ENCODE results near the gene TCN2. TPM values are rescaled to one million over a fixed set of nuclear protein-coding genes. Genes with fewer than 3 reads are reported as not detected.

Gene TCN2
- total RNA-seq, 1 experiment from 2014 or later = 2.4 TPM

DNA sequence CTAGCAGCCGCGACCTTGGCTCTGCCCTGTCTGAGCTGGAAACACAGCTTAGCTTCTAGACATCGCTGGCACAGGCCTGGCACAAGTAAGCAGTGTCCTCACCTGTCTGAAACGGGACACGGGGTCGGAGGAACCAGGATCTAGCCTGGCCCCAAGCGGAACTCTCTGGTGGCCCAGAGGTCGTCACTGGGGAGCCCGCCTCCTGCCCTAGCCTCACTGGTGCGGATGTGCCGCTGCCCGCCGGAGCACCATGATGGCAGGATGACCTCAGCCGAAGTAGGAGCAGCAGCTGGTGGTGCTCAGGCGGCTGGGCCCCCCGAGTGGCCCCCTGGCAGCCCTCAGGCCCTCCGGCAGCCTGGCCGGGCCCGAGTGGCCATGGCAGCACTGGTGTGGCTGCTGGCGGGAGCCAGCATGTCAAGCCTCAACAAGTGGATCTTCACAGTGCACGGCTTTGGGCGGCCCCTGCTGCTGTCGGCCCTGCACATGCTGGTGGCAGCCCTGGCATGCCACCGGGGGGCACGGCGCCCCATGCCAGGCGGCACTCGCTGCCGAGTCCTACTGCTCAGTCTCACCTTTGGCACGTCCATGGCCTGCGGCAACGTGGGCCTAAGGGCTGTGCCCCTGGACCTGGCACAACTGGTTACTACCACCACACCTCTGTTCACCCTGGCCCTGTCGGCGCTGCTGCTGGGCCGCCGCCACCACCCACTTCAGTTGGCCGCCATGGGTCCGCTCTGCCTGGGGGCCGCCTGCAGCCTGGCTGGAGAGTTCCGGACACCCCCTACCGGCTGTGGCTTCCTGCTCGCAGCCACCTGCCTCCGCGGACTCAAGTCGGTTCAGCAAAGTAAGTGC, 29.5 kb downstream of the TCN2 start:
- peak overlapping the region; percentile 60 to 73 for H3K4me3 ChIP-seq (ENCODE audit: low read depth in 2 of 2, low read length in 2 of 2)
- TF ChIP-seq POLR2AphosphoS5 (IDR thresholded peaks at IDR 0.05; ENCODE audit: low read depth, low read length) (no peak), SIN3A (IDR thresholded peaks at IDR 0.05; ENCODE audit: borderline replicate concordance, insufficient read depth, low read depth, low read length) (no peak), CTCF (IDR thresholded peaks at IDR 0.05) (no peak; the same call in 1 of the 2 replicates), TCF7L2 (IDR thresholded peaks at IDR 0.05; ENCODE audit: low read depth, low read length) (no peak)
- TF ChIP-seq, protein P1, sequence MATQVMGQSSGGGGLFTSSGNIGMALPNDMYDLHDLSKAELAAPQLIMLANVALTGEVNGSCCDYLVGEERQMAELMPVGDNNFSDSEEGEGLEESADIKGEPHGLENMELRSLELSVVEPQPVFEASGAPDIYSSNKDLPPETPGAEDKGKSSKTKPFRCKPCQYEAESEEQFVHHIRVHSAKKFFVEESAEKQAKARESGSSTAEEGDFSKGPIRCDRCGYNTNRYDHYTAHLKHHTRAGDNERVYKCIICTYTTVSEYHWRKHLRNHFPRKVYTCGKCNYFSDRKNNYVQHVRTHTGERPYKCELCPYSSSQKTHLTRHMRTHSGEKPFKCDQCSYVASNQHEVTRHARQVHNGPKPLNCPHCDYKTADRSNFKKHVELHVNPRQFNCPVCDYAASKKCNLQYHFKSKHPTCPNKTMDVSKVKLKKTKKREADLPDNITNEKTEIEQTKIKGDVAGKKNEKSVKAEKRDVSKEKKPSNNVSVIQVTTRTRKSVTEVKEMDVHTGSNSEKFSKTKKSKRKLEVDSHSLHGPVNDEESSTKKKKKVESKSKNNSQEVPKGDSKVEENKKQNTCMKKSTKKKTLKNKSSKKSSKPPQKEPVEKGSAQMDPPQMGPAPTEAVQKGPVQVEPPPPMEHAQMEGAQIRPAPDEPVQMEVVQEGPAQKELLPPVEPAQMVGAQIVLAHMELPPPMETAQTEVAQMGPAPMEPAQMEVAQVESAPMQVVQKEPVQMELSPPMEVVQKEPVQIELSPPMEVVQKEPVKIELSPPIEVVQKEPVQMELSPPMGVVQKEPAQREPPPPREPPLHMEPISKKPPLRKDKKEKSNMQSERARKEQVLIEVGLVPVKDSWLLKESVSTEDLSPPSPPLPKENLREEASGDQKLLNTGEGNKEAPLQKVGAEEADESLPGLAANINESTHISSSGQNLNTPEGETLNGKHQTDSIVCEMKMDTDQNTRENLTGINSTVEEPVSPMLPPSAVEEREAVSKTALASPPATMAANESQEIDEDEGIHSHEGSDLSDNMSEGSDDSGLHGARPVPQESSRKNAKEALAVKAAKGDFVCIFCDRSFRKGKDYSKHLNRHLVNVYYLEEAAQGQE (IDR thresholded peaks at IDR 0.05; ENCODE audit: insufficient read depth in 1 of 2, low read depth in 2 of 2, low read length in 1 of 2) = no peak
- ATAC-seq (peak; percentile 43), DNase-seq (ENCODE audit: low read depth, low spot score) (no peak)
- in situ Hi-C loops (cut with HindIII; ENCODE audit: low pct_unique_long_range_greater_than_20kb, low sequenced_read_pairs) (no loop called here), intact Hi-C loops (cut with micrococcal nuclease; ENCODE audit: unreplicated experiment) (no loop called here)
- ChIA-PET POLR2A (no interaction called here), CTCF (interaction anchor here (1.0 to 3.7 kb wide), 2 partner anchors 47 to 118 kb away, joined by 3 to 25 read pairs; no protein-coding TSS in a partner anchor)
- no peaks in the 10 kb centered on the region for H3K9me3 ChIP-seq (ENCODE audit: control insufficient read depth, insufficient read depth, low read depth, low read length)
- no TSS peak for BruUV-seq (replicated peaks)
- peak overlapping the region; percentile 75 for H3K27ac ChIP-seq (ENCODE audit: low read length)
- H3K36me3 ChIP-seq (ENCODE audit: control insufficient read depth, insufficient read depth, low read length) = no peaks in the 10 kb centered on the region; the same call in 1 of the 2 replicates
- H3K4me1 ChIP-seq (ENCODE audit: control insufficient read depth, insufficient read depth, low read length) = peaks cover 10% of the 10 kb centered on the region; the same call in 1 of the 2 replicates
- no peaks in the 10 kb centered on the region for H3K27me3 ChIP-seq (ENCODE audit: control insufficient read depth, insufficient read depth, low read length)

DNA sequence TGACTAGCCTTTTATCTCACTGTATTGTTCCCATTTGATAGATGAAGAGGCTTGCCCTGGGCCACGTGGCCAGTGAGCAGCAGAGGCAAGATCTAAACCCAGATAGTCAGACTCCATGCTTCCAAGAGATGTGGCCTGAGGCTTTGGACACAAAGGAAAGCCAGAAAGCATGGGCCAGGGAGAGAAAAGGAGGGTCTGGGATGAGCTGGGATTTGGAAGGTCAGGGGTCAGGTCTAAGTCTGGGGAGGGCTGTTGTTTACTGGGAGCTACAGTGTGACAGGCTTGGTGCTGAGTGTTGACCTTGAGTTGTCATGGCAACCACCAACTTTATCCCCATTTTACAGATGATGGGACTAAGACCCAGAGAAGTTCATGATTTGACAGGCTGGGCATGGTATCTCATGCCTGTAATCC, 30.7 kb downstream of the TCN2 start:
- Histone ChIP-seq H3K36me3 (ENCODE audit: control insufficient read depth, insufficient read depth, low read length) (no peaks in the 10 kb centered on the region; the same call in 1 of the 2 replicates), H3K27me3 (ENCODE audit: control insufficient read depth, insufficient read depth, low read length) (no peaks in the 10 kb centered on the region), H3K27ac (ENCODE audit: low read length) (peak overlapping the region; percentile 13; the same call in 1 of the 2 replicates), H3K4me3 (ENCODE audit: low read depth in 2 of 2, low read length in 2 of 2) (peak overlapping the region; percentile 60 to 73; a peak in 3 of 4 replicates), H3K4me1 (ENCODE audit: control insufficient read depth, insufficient read depth, low read length) (peaks cover 10% of the 10 kb centered on the region; the same call in 1 of the 2 replicates), H3K9me3 (ENCODE audit: control insufficient read depth, insufficient read depth, low read depth, low read length) (no peaks in the 10 kb centered on the region)
- POLR2A ChIA-PET = no interaction called here
- TF ChIP-seq TCF7L2 (IDR thresholded peaks at IDR 0.05; ENCODE audit: low read depth, low read length) = no peak
- TF ChIP-seq SIN3A (IDR thresholded peaks at IDR 0.05; ENCODE audit: borderline replicate concordance, insufficient read depth, low read depth, low read length) = no peak
- no peak for TF ChIP-seq CTCF (IDR thresholded peaks at IDR 0.05)
- TF ChIP-seq POLR2AphosphoS5 (IDR thresholded peaks at IDR 0.05; ENCODE audit: low read depth, low read length) = no peak
- TF ChIP-seq, protein P1 (IDR thresholded peaks at IDR 0.05; ENCODE audit: insufficient read depth in 1 of 2, low read depth in 2 of 2, low read length in 1 of 2) = no peak
- intact Hi-C loops (cut with micrococcal nuclease; ENCODE audit: unreplicated experiment) (no loop called here), in situ Hi-C loops (cut with HindIII; ENCODE audit: low pct_unique_long_range_greater_than_20kb, low sequenced_read_pairs) (no loop called here)
- ATAC-seq (no peak), DNase-seq (ENCODE audit: low read depth, low spot score) (no peak)
- no TSS peak for BruUV-seq (replicated peaks)
- CTCF ChIA-PET = no interaction called here
